ENCODE measurements around the gene PAM. TPM values are rescaled to one million over a fixed set of nuclear protein-coding genes. Genes with fewer than 3 reads are reported as not detected.

Gene PAM
- total and polyA plus RNA-seq, 12 donors: 234 to 580 (median 397) TPM

DNA sequence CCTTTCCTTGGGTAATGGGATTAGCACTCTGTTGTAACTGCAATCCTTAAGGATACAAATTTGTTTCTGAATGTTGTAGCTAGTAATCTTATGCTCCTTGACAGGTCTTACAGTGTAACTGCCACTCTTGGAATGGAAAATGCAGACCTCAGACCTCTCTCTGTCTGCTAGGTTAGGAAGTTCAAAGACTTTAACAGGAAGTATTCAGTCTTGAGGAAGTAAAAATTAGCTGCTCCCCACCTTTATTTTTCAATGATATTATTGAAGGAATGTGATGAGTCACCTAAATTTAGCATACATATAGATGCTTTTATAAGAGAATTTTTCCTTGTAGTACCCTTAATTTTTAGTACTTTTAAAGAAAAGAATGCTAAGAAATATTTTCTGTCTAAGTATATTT is 71.5 kb downstream of the PAM start:
- no peak for TF ChIP-seq POLR2A (IDR thresholded peaks at IDR 0.05)
- TF ChIP-seq, protein P1, sequence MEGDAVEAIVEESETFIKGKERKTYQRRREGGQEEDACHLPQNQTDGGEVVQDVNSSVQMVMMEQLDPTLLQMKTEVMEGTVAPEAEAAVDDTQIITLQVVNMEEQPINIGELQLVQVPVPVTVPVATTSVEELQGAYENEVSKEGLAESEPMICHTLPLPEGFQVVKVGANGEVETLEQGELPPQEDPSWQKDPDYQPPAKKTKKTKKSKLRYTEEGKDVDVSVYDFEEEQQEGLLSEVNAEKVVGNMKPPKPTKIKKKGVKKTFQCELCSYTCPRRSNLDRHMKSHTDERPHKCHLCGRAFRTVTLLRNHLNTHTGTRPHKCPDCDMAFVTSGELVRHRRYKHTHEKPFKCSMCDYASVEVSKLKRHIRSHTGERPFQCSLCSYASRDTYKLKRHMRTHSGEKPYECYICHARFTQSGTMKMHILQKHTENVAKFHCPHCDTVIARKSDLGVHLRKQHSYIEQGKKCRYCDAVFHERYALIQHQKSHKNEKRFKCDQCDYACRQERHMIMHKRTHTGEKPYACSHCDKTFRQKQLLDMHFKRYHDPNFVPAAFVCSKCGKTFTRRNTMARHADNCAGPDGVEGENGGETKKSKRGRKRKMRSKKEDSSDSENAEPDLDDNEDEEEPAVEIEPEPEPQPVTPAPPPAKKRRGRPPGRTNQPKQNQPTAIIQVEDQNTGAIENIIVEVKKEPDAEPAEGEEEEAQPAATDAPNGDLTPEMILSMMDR (IDR thresholded peaks at IDR 0.05): no peak
- H3K27me3 ChIP-seq: no peaks in the 10 kb centered on the region
- H3K27ac ChIP-seq: no peak overlapping the region
- DNase-seq: no peak
- H3K9me3 ChIP-seq (replicated peaks in 1 of 3): no peaks in the 10 kb centered on the region
- H3K36me3 ChIP-seq (replicated peaks in 1 of 2): no peaks in the 10 kb centered on the region
- intact Hi-C loops (cut with DNase I): no loop called here
- H3K4me1 ChIP-seq (replicated peaks in 1 of 2): peaks cover 0 to 9% of the 10 kb centered on the region in 2 donors
- no peak overlapping the region for H3K4me3 ChIP-seq

DNA sequence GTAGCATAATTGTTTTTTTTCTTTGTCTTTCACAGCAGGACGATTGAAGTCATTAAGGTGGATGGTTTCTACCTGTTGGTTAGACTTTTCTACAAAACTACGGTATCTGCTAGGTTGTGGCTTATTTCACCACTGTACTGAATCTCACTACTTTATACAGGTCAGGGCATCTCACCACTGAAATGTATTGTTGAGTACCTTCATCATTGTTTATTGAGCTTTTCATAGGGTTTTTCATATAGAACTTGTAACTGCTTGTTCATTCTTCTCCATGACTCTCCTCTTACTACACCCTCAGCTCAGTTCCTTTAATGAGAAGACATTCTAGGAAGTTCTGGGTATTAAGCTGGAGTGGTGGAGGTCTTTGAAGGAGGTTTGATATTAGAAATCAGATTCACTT is 75.1 kb downstream of the PAM start:
- DNase-seq: no peak
- 93 to 96% (median 94%) methylated on average over 2 of the region's 2 CpGs for WGBS, 4 donors
- H3K4me1 ChIP-seq (replicated peaks in 1 of 2): peaks cover 0 to 15% of the 10 kb centered on the region in 2 donors
- no peaks in the 10 kb centered on the region for H3K36me3 ChIP-seq (replicated peaks in 1 of 2)
- no peaks in the 10 kb centered on the region for H3K27me3 ChIP-seq
- H3K9me3 ChIP-seq (replicated peaks in 1 of 3): no peaks in the 10 kb centered on the region
- intact Hi-C loops (cut with DNase I): no loop called here
- H3K4me3 ChIP-seq: no peak overlapping the region
- H3K27ac ChIP-seq: no peak overlapping the region
- TF ChIP-seq POLR2A (IDR thresholded peaks at IDR 0.05): no peak
- TF ChIP-seq, protein P1 (IDR thresholded peaks at IDR 0.05): no peak

DNA sequence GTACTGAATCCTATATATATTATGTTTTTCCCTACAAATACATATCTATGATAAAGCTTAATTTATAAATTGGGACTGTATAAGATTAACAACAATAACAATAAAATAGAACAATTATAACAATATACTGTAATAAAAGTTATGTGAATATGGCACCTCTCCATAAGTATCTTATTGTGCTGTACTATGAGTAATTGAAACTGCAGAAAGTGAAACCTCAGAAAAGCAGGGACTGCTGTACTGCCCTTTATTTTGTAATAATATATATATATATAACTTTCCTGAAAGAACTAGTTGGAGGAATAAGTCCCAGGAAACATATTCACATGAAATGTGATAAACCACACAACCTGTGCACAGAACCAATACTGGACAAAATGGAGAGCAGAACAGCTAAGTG is 77.3 kb downstream of the PAM start:
- H3K27me3 ChIP-seq: no peaks in the 10 kb centered on the region
- H3K4me1 ChIP-seq (replicated peaks in 1 of 2): peaks cover 0 to 15% of the 10 kb centered on the region in 2 donors
- no peak overlapping the region for H3K4me3 ChIP-seq
- no peaks in the 10 kb centered on the region for H3K9me3 ChIP-seq (replicated peaks in 1 of 3)
- H3K36me3 ChIP-seq (replicated peaks in 1 of 2): no peaks in the 10 kb centered on the region
- intact Hi-C loops (cut with DNase I): no loop called here
- DNase-seq: no peak
- no peak overlapping the region for H3K27ac ChIP-seq
- TF ChIP-seq, protein P1 (IDR thresholded peaks at IDR 0.05): no peak
- no peak for TF ChIP-seq POLR2A (IDR thresholded peaks at IDR 0.05)

DNA sequence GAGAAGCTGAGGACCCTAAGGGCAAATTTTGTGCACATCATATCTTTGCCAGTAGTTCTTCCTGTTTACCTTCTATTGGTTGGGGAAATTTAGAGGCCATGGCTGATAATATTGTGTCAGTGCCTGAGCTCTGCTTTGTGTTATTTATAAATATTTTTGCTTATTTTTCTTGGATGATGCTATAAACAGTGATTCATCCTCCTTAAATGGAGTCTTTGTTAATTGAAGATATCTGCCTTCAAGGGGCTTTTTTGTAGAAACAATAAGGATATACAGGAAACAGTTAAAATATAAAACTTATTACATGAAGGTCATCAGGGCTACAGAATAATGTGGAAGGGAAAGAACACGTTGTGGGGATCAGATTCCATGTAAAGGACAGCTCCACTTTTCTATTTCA is 78.0 kb downstream of the PAM start:
- no peaks in the 10 kb centered on the region for H3K9me3 ChIP-seq (replicated peaks in 1 of 3)
- intact Hi-C loops (cut with DNase I): no loop called here
- no peak overlapping the region for H3K27ac ChIP-seq

More for the DNA sequence above, 78.0 kb downstream of the PAM start:
- no peaks in the 10 kb centered on the region for H3K36me3 ChIP-seq (replicated peaks in 1 of 2)
- H3K4me3 ChIP-seq: no peak overlapping the region
- TF ChIP-seq, protein P1 (IDR thresholded peaks at IDR 0.05): no peak
- no peak for TF ChIP-seq POLR2A (IDR thresholded peaks at IDR 0.05)
- DNase-seq: no peak
- H3K4me1 ChIP-seq (replicated peaks in 1 of 2): peaks cover 0 to 15% of the 10 kb centered on the region in 2 donors
- H3K27me3 ChIP-seq: no peaks in the 10 kb centered on the region
- WGBS, 4 donors: 18 to 29% (median 26%) methylated on average over 1 of the region's 1 CpG
